NT2/D1 (cell line): ENCODE measurements around the gene BCAP29.

Source experiments
- DNase-seq: peaks from one replicate; pipeline ENCODE4 v3.0.0-alpha.2; 2011; ENCODE audit warnings: low read depth, low spot score
- H3K27me3 ChIP-seq: 2 replicates; pipeline ENCODE4 v1.6.0; 2011; ENCODE audit warnings: mild to moderate bottlenecking; ENCODE audit not compliant: insufficient read length, insufficient read depth
- H3K36me3 ChIP-seq: 2 replicates; pipeline ENCODE4 v1.6.1; 2011; ENCODE audit warnings: mild to moderate bottlenecking, low read length, mixed read lengths; ENCODE audit not compliant: insufficient read depth, insufficient read length
- H3K4me1 ChIP-seq: 2 replicates; pipeline ENCODE4 v1.5.1; 2011; ENCODE audit not compliant: insufficient read depth, insufficient read length
- H3K4me3 ChIP-seq: 2 replicates; pipeline ENCODE4 v1.5.1; 2011; ENCODE audit warnings: low read depth; ENCODE audit not compliant: insufficient read length
- H3K9ac ChIP-seq: 2 replicates; pipeline ENCODE4 v1.6.0; 2011; ENCODE audit warnings: low read depth; ENCODE audit not compliant: insufficient read length
- H3K9me3 ChIP-seq: 2 replicates; pipeline ENCODE4 v1.5.1; 2011; ENCODE audit warnings: mild to moderate bottlenecking, low read length; ENCODE audit not compliant: insufficient read depth
- SUZ12 ChIP-seq: IDR thresholded peaks from 2 replicates; pipeline ENCODE4 v1.6.1; 2011; ENCODE audit not compliant: insufficient read length, insufficient read depth; ENCODE audit errors: extremely low read depth
- YY1 ChIP-seq: IDR thresholded peaks from 2 replicates; pipeline ENCODE4 v1.6.1; 2011; ENCODE audit not compliant: insufficient read length, insufficient read depth
- ZNF274 ChIP-seq: IDR thresholded peaks from 2 replicates; pipeline ENCODE4 v1.6.1; 2011; ENCODE audit warnings: mild to moderate bottlenecking, low read depth, low read length

The BCAP29 gene

GRCh38 chr7:107660381-107661080 is 80.5 kb downstream of the BCAP29 start, which contains the start of gene SLC26A4:
Gene SLC26A4, plus strand, starts transcription at chr7:107660828. Its CDS starts 814 bp downstream, at chr7:107661642.
- TF ChIP-seq SUZ12 (peak; percentile 8), ZNF274 (no peak)
- Histone ChIP-seq H3K4me3 (peak within 1 kb of the TSS; percentile 44), H3K9me3 (no peaks in the 10 kb centered on the region), H3K27me3 (peaks cover 58% of the 10 kb centered on the region), H3K4me1 (peaks cover 5% of the 10 kb centered on the region), H3K36me3 (no peaks in the 10 kb centered on the region), H3K9ac (peak within 1 kb of the TSS; percentile 42)
- DNase-seq: no peak

GRCh38 chr7:107661081-107661864 is 81.2 kb downstream of the BCAP29 start:
- DNase-seq: peak; percentile 57
- Histone ChIP-seq H3K36me3 (no peaks in the 10 kb centered on the region), H3K4me3 (peak overlapping the region; percentile 44), H3K27me3 (peaks cover 58% of the 10 kb centered on the region), H3K9ac (peak overlapping the region; percentile 42), H3K4me1 (peaks cover 5% of the 10 kb centered on the region), H3K9me3 (no peaks in the 10 kb centered on the region)
- TF ChIP-seq SUZ12 (peak; percentile 62), YY1 (no peak)

GRCh38 chr7:107661865-107662379 is 81.9 kb downstream of the BCAP29 start:
- H3K4me3 ChIP-seq: peak overlapping the region; percentile 44
- H3K9me3 ChIP-seq: no peaks in the 10 kb centered on the region
- peaks cover 58% of the 10 kb centered on the region for H3K27me3 ChIP-seq
- DNase-seq: no peak
- no peaks in the 10 kb centered on the region for H3K36me3 ChIP-seq
- TF ChIP-seq ZNF274 (no peak), SUZ12 (no peak), YY1 (no peak)
- peaks cover 5% of the 10 kb centered on the region for H3K4me1 ChIP-seq
- peak overlapping the region; percentile 42 for H3K9ac ChIP-seq

- peaks cover 53% of the 10 kb centered on the region for H3K27me3 ChIP-seq
Measured at GRCh38 chr7:107663196-107663595, 83.2 kb downstream of the BCAP29 start.

GRCh38 chr7:107666790-107667189 is 86.7 kb downstream of the BCAP29 start:
- peaks cover 3% of the 10 kb centered on the region for H3K4me1 ChIP-seq
- peaks cover 17% of the 10 kb centered on the region for H3K27me3 ChIP-seq
- H3K9me3 ChIP-seq: no peaks in the 10 kb centered on the region
- TF ChIP-seq ZNF274 (no peak), SUZ12 (no peak), YY1 (no peak)
- no peaks in the 10 kb centered on the region for H3K36me3 ChIP-seq
- no peak overlapping the region for H3K9ac ChIP-seq
- no peak for DNase-seq
- H3K4me3 ChIP-seq: no peak overlapping the region

More at GRCh38 chr7:107663196-107663595, 83.2 kb downstream of the BCAP29 start:
- H3K9me3 ChIP-seq: no peaks in the 10 kb centered on the region
- peaks cover 5% of the 10 kb centered on the region for H3K4me1 ChIP-seq
- no peak for DNase-seq
- no peak overlapping the region for H3K4me3 ChIP-seq
- H3K36me3 ChIP-seq: no peaks in the 10 kb centered on the region
- TF ChIP-seq YY1 (no peak), ZNF274 (no peak), SUZ12 (no peak)
- H3K9ac ChIP-seq: no peak overlapping the region

- Histone ChIP-seq H3K9ac (no peak overlapping the region), H3K4me1 (no peaks in the 10 kb centered on the region), H3K9me3 (no peaks in the 10 kb centered on the region), H3K36me3 (no peaks in the 10 kb centered on the region), H3K27me3 (peaks cover 11% of the 10 kb centered on the region), H3K4me3 (no peak overlapping the region)
- TF ChIP-seq ZNF274 (no peak), SUZ12 (no peak), YY1 (no peak)
- DNase-seq: no peak
Measured at GRCh38 chr7:107667341-107667740, 87.3 kb downstream of the BCAP29 start.

GRCh38 chr7:107668296-107668695 is 88.2 kb downstream of the BCAP29 start:
- TF ChIP-seq ZNF274 (no peak), YY1 (no peak), SUZ12 (no peak)
- DNase-seq: no peak

More at GRCh38 chr7:107668296-107668695, 88.2 kb downstream of the BCAP29 start:
- Histone ChIP-seq H3K36me3 (no peaks in the 10 kb centered on the region), H3K9ac (no peak overlapping the region), H3K4me3 (no peak overlapping the region), H3K9me3 (no peaks in the 10 kb centered on the region), H3K4me1 (no peaks in the 10 kb centered on the region), H3K27me3 (peaks cover 2% of the 10 kb centered on the region)
